Loucy (cell line): ENCODE measurements around the gene MAGEC3.

Experiments used
- H2AFZ ChIP-seq: fragments of 200-600 bp; sonication (generic); 2 replicates; pipeline ENCODE4 v1.6.0; 2016; ENCODE audit warnings: antibody characterized with exemption, mild to moderate bottlenecking, low read length, moderate library complexity
- H3F3A ChIP-seq: fragments of 200-600 bp; 2 replicates; pipeline ENCODE4 v1.6.0; 2016; ENCODE audit warnings: antibody characterized with exemption, low read depth, mild to moderate bottlenecking
- H3K27me3 ChIP-seq: fragments of 200-600 bp; sonication (generic); 2 replicates; pipeline ENCODE4 v1.6.1; 2014; ENCODE audit warnings: low read length, mild to moderate bottlenecking; ENCODE audit not compliant: insufficient read depth, poor library complexity, severe bottlenecking
- H3K36me3 ChIP-seq: fragments of 200-600 bp; sonication (generic); 2 replicates; pipeline ENCODE4 v1.6.1; 2016; ENCODE audit warnings: low read length; ENCODE audit not compliant: insufficient read depth
- H3K4me1 ChIP-seq: fragments of 200-600 bp; sonication (generic); 2 replicates; pipeline ENCODE4 v1.5.1; 2014; ENCODE audit warnings: low read length, mild to moderate bottlenecking; ENCODE audit not compliant: insufficient read depth, poor library complexity, severe bottlenecking
- H3K4me2 ChIP-seq: fragments of 200-600 bp; sonication (generic); 2 replicates; pipeline ENCODE4 v1.6.0; 2014; ENCODE audit warnings: antibody characterized with exemption, low read length, low read depth, mild to moderate bottlenecking; ENCODE audit not compliant: poor library complexity, severe bottlenecking
- H3K4me3 ChIP-seq: fragments of 200-600 bp; sonication (generic); 2 replicates; pipeline ENCODE4 v1.5.1; 2014; ENCODE audit warnings: low read length, mild to moderate bottlenecking, mixed read lengths; ENCODE audit not compliant: poor library complexity, severe bottlenecking
- H3K79me2 ChIP-seq: fragments of 200-600 bp; sonication (generic); 2 replicates; pipeline ENCODE4 v1.6.1; 2014; ENCODE audit warnings: low read length; ENCODE audit not compliant: insufficient read depth
- H3K9ac ChIP-seq: fragments of 200-600 bp; sonication (generic); 2 replicates; pipeline ENCODE4 v1.6.0; 2014; ENCODE audit warnings: mild to moderate bottlenecking, low read depth, low read length, moderate library complexity; ENCODE audit not compliant: poor library complexity, severe bottlenecking
- H3K9me2 ChIP-seq: fragments of 200-600 bp; sonication (generic); replicated peaks from 2 replicates; pipeline ENCODE4 v1.6.1; 2016; ENCODE audit warnings: low read depth, low read length, mixed read lengths
- H3K9me3 ChIP-seq: fragments of 200-600 bp; sonication (generic); 2 replicates; pipeline ENCODE4 v1.6.1; 2014; ENCODE audit warnings: mild to moderate bottlenecking, antibody characterized with exemption, low read length, low read depth; ENCODE audit not compliant: insufficient read depth
- H4K20me1 ChIP-seq: fragments of 200-600 bp; sonication (generic); 2 replicates; pipeline ENCODE4 v1.6.0; 2014; ENCODE audit warnings: antibody characterized with exemption, low read length, mild to moderate bottlenecking; ENCODE audit not compliant: insufficient read depth, poor library complexity, severe bottlenecking
- EZH2phosphoT487 ChIP-seq: fragments of 200-600 bp; IDR thresholded peaks from 2 replicates; pipeline ENCODE4 v1.6.1; 2018; ENCODE audit warnings: antibody characterized with exemption, mild to moderate bottlenecking, moderate library complexity, borderline replicate concordance
- TF ChIP-seq, protein P1 (sequence below): fragments of 200-600 bp; sonication (generic); conservative IDR thresholded peaks from 2 replicates; pipeline ENCODE4 v1.5.1; 2014; ENCODE audit warnings: mild to moderate bottlenecking, antibody characterized with exemption, low read length

MAGEC3 gene

DNA sequence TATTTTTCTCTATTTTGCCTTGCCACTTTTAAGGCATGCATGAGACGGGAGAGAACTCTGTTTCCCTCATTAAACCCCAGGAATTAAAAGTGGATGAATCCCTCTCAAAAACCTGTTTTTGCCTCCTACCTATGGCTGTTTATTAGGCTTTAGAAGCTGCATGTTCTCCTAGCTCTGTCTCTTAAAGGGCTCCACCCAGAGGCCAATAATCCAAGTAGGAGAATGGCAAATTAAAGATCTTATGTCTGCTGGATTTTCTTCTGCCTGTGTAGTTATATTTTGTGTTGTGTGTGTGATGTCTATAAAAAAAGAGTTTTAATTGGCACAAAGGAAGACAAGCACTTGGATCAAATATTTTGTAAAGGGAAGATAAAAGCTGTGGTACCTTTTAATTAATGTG is 98.0 kb downstream of the MAGEC3 start:
- no peaks in the 10 kb centered on the region for H3K9me3 ChIP-seq
- H3K79me2 ChIP-seq: no peaks in the 10 kb centered on the region
- H3K4me2 ChIP-seq: no peak overlapping the region
- TF ChIP-seq EZH2phosphoT487: no peak
- TF ChIP-seq, protein P1, sequence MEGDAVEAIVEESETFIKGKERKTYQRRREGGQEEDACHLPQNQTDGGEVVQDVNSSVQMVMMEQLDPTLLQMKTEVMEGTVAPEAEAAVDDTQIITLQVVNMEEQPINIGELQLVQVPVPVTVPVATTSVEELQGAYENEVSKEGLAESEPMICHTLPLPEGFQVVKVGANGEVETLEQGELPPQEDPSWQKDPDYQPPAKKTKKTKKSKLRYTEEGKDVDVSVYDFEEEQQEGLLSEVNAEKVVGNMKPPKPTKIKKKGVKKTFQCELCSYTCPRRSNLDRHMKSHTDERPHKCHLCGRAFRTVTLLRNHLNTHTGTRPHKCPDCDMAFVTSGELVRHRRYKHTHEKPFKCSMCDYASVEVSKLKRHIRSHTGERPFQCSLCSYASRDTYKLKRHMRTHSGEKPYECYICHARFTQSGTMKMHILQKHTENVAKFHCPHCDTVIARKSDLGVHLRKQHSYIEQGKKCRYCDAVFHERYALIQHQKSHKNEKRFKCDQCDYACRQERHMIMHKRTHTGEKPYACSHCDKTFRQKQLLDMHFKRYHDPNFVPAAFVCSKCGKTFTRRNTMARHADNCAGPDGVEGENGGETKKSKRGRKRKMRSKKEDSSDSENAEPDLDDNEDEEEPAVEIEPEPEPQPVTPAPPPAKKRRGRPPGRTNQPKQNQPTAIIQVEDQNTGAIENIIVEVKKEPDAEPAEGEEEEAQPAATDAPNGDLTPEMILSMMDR: no peak
- H2AFZ ChIP-seq: no peak overlapping the region
- no peak overlapping the region for H3K4me3 ChIP-seq
- H3F3A ChIP-seq: no peaks in the 10 kb centered on the region
- H3K4me1 ChIP-seq: no peaks in the 10 kb centered on the region
- no peaks in the 10 kb centered on the region for H3K27me3 ChIP-seq
- no peaks in the 10 kb centered on the region for H3K9me2 ChIP-seq
- no peak overlapping the region for H3K9ac ChIP-seq
- no peaks in the 10 kb centered on the region for H4K20me1 ChIP-seq
- no peaks in the 10 kb centered on the region for H3K36me3 ChIP-seq

DNA sequence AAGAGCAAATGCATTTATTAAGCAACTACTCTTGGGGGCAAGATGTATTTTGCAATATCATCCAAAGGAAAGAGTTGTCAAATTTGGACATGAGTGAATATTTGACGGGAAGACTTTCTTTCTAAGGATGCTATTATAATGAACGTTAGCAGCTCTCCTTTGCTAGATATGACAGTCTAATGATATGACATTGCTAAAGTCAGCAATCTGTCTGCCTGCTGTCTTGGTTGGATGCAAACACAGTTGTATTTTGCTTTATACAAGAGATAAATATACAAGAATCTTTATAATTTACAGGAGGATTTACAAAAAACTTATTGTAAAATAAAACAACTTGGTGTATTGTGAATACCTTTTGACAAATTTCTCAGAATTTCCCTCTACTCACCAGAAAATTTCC is 103.1 kb downstream of the MAGEC3 start:
- TF ChIP-seq, protein P1: no peak
- Histone ChIP-seq H3K27me3 (no peaks in the 10 kb centered on the region), H3K9me2 (no peaks in the 10 kb centered on the region), H3F3A (no peaks in the 10 kb centered on the region), H3K4me1 (no peaks in the 10 kb centered on the region), H3K4me2 (no peak overlapping the region), H3K4me3 (no peak overlapping the region), H3K36me3 (no peaks in the 10 kb centered on the region), H3K9me3 (no peaks in the 10 kb centered on the region), H3K79me2 (no peaks in the 10 kb centered on the region), H2AFZ (no peak overlapping the region), H4K20me1 (no peaks in the 10 kb centered on the region), H3K9ac (no peak overlapping the region)

DNA sequence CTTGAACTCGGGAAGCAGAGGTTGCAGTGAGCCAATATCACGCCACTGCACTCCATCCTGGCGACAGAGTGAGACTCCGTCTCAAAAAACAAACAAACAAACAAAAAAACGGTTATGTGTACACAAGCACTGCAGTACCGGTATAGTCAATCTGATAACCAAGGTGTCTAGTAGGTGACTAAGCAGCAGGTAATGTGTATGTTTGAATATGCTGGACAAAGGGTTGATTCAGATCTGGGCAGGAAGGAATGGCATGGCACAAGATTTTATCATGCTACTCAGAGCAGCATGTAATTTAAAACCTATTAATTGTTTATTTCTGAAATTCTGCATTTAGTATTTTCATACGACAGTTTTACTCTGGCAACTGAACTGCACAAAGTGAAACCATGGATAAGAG is 107.3 kb downstream of the MAGEC3 start:
- Histone ChIP-seq H3K36me3 (no peaks in the 10 kb centered on the region), H3K79me2 (no peaks in the 10 kb centered on the region), H3F3A (no peaks in the 10 kb centered on the region), H2AFZ (no peak overlapping the region), H3K4me1 (no peaks in the 10 kb centered on the region), H3K27me3 (no peaks in the 10 kb centered on the region), H3K9me2 (no peaks in the 10 kb centered on the region), H3K9me3 (no peaks in the 10 kb centered on the region), H3K4me2 (no peak overlapping the region), H3K9ac (no peak overlapping the region), H4K20me1 (no peaks in the 10 kb centered on the region), H3K4me3 (no peak overlapping the region)
- TF ChIP-seq, protein P1: no peak
- no peak for TF ChIP-seq EZH2phosphoT487
